Activated CD4-positive, alpha-beta T cell treated with anti-CD3 and anti-CD28 coated beads, Interleukin-2, amount 50 U/mL, for 1 hour (primary cell): ENCODE data around the gene PPDPF.

Experiments used
- DNase-seq: peaks from one replicate; pipeline ENCODE4 v3.0.0-alpha.2; 2020

Gene PPDPF

DNA sequence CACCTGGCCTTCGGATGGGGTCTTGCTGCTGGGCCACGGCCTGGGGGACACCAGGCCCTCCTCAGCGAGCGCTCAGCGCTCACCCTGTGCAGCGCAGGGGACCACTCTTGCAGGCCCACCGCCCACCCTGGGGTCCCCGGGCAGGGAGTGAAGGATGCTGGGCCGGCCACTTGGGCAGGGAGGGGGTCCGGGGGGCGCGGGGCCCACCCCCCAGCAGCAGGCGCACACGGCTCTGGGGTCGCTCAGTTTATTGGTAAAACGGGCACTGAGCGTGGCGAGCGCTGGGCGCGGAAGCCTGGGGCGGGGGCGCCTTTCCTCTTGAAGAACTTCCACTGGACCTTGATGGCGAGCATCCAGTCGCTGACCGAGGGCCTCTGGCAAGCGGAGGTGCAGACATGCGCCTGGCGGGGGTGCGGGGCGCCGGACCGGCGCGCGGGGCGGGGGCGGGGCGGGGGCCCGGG lies 32.8 kb upstream of the PPDPF start:
- no peak for DNase-seq

- DNase-seq = no peak
These were observed 32.0 kb upstream of the PPDPF start for GRCh38 chr20:63488315-63489251.

DNA sequence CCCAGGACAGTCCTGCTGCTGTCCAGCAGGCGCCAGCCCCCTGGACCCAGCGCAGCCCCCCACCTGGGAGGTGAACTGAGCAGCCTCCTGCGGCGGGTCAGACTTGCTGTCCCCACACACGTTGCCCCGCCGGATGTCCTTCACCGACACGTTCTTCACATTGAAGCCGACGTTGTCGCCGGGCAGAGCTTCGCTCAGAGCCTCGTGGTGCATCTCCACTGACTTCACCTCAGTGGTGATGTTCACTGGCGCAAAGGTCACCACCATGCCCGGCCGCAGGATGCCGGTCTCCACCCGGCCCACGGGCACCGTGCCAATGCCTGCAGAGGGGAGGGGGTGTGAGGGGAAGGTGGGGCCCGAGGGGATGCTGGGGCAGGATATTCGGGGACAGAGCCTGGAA lies 30.1 kb upstream of the PPDPF start:
- DNase-seq = no peak

DNA sequence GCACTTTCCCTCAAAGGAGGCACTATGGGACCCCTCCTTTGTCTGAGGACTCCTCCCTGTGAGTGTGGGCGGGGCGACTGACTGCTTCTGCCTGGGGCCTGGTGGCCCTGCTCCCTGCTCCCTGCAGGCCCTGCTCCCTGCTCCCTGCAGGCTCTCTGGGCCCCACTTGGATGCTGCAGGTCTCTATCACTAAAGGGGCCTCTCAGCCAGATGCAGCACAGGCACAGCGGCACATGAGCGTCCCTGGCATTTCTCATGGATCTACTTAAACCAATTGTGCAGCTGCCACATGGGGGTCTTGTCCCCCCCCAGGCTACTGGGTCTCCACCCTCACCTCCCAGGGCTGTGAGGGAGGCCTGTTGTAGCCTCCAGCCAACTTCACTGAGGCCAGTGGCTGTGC lies 29.5 kb upstream of the PPDPF start:
- DNase-seq = no peak

DNA sequence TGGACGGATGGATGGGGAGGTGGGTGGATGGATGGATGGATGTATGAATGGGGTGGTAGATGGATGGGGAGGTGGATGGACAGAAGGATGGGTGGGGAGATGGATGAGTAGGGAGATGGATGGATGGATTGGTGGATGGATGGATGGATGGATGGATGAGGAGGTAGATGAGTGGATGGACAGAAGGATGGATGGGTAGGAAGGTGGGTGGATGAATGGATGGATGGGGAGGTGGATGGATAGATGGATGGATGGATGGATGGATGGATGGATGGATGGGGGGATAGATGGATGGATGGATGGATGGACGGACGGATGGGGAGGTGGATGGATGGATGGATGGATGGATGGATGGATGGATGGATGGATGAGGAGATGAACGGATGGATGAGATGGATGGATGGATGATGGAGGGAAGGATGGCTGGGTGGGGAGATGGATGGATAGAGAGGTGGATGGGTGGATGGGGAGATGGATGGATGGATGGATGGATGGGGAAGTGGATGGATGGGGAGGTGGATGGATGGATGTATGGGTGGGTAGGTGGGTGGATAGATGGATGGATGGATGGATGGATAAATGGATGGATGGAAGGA lies 28.8 kb upstream of the PPDPF start:
- no peak for DNase-seq

DNA sequence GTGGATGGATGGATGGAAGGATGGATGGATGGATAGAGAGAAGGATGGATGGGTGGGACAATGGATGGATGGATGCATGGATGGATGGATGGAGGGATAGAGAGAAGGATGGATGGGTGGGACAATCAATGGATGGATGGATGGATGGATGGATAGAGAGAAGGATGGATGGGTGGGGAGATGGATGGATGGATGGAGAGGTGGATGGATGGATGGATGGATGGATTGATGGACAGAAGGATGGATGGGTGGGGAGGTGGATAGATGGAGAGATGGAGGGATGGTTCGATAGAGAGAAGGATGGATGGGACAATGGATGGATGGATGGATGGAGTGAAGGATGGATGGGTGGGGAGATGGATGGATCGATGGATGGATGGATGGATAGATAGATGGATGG lies 28.0 kb upstream of the PPDPF start:
- DNase-seq = no peak

DNA sequence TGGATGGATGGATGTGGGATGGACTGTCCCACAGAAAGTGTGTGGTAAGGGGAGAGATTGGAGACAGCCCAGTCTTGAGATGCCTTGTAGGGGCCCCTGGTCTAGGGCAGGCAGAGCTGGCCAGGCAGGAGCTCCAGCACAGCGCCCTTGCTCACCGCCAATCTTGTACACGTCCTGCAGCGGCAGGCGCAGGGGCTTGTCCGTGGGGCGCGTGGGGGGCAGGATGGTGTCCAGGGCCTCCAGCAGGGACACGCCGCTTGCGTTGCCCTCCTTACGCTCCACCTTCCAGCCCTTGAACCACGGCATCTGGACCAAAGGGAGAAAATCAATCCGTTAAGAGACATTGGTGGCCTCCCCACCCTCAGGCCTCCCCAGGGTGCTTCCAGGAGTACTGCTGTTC lies 27.6 kb upstream of the PPDPF start:
- no peak for DNase-seq

- no peak for DNase-seq
These were observed 27.0 kb upstream of the PPDPF start for GRCh38 chr20:63493563-63494020.

DNA sequence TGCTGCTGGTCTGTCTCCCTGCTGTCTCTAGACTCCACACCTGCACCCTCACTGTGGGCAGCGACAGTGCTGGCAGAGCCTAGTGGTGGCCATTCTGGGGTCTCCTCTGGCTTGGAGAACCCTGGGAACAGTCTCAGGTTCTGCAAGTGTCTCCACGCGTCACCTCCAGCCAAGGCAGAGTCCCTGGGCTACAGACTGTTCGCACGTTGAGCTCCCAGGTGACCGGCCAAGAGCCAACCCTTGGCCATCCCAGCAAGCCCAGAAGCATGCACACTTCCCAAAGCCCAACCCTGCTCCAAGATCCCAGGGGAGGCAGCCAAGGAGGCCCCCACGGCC lies 26.5 kb upstream of the PPDPF start:
- DNase-seq = no peak

DNA sequence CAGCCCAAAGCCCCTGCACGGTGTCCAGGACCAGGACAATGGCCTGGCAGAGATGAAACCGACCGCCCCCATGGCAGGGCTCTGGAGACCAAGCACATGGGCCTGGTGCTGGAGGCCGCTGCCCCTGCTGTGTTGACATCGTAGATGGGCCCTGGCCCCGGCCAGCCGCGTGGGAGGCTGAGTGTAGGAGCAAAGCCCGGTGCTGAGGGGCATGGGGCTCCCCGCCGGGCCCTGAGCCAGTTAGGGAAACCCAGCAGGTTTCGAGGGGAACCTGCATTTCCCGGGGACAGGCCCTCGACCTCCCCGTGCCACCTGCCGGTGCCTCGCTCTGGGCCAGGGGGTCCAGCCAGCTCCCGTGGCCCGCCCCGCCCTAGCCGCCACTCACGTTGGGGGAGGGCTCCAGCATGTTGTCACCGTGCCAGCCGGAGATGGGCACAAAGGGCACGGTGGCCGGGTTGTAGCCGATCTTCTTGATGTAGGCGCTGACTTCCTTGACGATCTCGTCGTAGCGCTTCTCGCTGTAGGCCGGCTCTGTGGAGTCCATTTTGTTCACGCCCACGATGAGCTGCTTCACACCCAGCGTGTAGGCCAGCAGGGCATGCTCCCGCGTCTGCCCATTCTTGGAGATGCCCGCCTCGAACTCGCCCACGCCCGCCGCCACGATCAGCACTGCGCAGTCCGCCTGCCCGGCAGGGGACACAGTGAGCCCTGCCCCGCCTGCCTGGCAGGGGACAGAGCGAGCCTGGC lies 26.0 kb upstream of the PPDPF start:
- no peak for DNase-seq

GRCh38 chr20:63495167-63495720 lies 25.3 kb upstream of the PPDPF start:
- no peak for DNase-seq

GRCh38 chr20:63495741-63496595 lies 24.6 kb upstream of the PPDPF start:
- DNase-seq = peak; percentile 77

- no peak for DNase-seq
These were observed 23.9 kb upstream of the PPDPF start for GRCh38 chr20:63496596-63497120.

DNA sequence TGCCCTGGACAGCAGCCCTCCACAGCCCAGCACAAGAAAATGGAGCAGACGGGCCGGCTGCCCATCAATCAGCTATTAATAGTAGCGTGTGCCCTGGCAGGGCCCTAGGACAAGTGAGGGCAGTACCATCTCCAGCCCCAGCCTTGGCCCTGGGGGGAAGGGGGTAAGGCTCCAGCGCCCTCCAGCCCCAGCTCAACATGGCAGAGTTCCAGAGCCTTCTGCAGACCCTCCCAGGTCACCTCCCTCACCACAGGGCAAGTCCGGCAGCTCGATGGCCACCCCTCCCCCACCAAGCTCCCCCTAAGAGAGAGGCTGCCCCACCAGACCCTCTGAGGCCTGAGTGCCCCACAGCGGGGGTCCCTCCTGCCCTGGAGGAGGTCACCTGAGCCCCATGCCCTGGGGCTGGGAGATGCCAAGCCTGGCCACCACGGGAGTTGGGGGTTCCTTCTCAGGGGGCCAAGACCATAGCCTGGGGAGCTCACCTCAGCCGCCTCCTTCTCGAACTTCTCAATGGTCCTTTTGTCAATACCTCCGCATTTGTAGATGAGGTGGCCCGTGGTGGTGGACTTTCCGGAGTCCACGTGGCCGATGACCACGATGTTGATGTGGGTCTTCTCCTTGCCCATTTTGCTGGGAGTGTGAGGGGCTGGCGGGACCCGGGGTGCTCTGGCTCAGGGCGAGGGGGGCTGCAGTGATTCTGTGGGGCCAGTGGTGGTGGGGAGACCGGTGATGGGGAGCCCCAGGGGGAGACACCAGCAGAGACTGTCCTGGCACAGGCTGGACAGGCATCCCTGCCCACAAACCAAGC lies 23.2 kb upstream of the PPDPF start:
- no peak for DNase-seq

- no peak for DNase-seq
These were observed 22.3 kb upstream of the PPDPF start for GRCh38 chr20:63497946-63498935.

DNA sequence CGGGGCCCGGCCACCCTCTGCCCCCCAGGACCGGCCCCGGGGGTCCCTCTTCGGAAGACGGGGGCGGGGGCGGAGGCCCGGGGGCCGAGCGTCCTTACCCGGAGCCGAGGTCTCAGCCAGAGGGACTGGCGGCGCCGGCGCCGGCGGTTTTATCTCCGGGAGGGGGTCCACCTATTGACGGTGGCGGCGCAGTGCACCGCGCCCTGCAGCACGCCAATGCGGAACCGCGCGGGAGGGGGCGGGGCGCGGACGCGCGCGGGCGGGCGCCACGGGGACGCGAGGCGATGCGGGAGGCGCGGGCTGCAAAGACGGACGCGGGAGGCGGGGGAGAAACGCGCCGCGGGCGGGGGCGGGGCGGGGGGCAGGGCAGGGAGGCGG lies 21.6 kb upstream of the PPDPF start, which contains the start of gene EEF1A2:
EEF1A2 (minus strand) TSS at position 124 of the 378 bp plus-strand sequence. CDS start 1,320 bp downstream, outside the sequence.
- peak; percentile 53 for DNase-seq

DNA sequence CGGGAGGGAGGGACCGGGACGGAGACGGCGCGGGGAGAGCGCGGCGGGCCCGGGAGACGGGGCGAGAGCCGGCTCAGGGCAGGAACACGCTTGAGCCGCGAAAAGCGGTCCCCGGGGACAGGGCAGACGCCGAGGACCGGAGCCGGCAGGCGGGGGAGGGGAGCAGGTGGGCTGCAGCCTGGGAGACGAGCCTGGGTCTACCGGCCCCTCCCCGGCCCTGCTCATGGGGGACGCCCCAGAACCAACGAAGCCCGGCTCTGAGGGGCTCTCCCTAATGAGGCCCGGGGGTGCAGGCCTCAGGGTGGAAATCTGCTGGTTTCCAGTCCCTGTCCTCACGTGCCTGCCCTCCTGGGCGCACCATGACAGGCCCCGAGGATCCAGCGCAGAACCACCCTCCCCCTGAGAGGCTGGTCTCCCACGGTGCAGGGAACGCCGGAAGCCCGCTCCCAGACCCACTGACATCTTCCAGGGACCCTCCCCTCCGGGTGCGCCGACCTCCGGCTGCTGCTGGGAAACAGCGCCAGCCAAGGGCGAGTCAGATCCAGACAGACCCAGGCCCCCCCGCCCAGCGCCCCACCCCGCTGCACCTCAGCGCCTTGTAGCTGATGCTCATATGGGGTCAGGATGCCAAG lies 21.1 kb upstream of the PPDPF start:
- no peak for DNase-seq

DNA sequence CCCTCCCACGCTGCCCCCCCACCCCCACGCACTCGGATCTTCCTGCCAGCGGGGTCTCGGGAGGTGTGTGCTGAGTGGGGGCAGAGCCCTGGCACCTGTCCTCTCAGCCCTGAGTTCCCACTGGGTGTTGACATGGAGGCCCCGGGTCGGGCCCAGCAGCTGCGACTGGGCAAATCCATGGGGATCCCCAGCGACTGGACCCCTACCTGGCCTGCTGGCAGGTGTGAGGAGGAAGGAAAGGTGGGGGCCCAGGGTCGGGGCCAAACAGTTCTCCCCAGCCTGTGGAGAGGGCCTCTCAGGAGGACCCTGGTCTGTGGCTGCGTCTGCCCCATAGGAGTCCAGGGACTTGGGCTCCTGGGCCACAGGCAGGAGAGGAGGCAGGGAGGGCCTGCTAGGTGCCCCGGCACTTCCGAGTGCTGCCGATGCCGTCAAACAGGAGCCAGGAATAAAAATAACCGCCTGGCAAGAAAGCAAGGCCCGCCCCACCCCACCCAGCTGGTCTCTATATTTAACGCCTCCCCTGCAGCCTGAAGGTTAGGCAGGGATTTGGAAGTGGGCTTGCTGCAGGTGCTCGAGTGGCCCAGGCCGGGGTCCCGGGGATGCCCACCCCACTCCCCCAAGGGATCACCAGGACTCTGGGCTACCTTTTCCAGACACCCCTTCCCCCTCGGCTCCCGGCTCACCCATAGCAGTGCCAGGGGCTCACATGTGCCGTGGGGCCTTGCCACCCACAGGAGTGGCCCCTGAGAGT lies 20.2 kb upstream of the PPDPF start:
- DNase-seq = no peak
